ENCODE data around the gene ZNF587B. TPM values are rescaled to one million over a fixed set of nuclear protein-coding genes. Genes with fewer than 3 reads are reported as not detected.
"Not testable (repeated sequence)": the region's sequence is repeated elsewhere in the genome, so short reads cannot be mapped to it uniquely, and the experiment has no call there.

ZNF587B gene
- total and polyA plus RNA-seq, 12 donors: 1.3 to 8.1 (median 7.1) TPM

GRCh38 chr19:57850553-57851017, 20.5 kb downstream of the ZNF587B start:
- H3K4me1 ChIP-seq: peaks cover 5 to 23% (median 11%) of the 10 kb centered on the region in 9 donors
- H3K36me3 ChIP-seq: peaks cover 0 to 28% (median 7%) of the 10 kb centered on the region in 9 donors
- peak in 1 of 2 donors; percentile 11 for DNase-seq
- H3K4me3 ChIP-seq: peak overlapping the region; percentile 68 to 88 (median 82)
- peak overlapping the region in 6 of 10 donors; percentile 60 to 89 (median 71) for H3K27ac ChIP-seq
- ATAC-seq: peak in 3 of 8 donors; percentile 3 to 7 (median 6)
- WGBS, 2 donors: 17 to 25% methylated on average over 11 of the region's 11 CpGs
- H3K9me3 ChIP-seq: peaks cover 0 to 6% (median 0%) of the 10 kb centered on the region in 11 donors
- no peak for TF ChIP-seq CTCF (IDR thresholded peaks at IDR 0.05)
- no peaks in the 10 kb centered on the region for H3K27me3 ChIP-seq
- intact Hi-C loops (cut with DNase I): no loop called here

- H3K4me3 ChIP-seq; H3K27ac ChIP-seq; H3K27me3 ChIP-seq; DNase-seq; intact Hi-C loops (cut with DNase I); ATAC-seq: not testable (repeated sequence)
- H3K9me3 ChIP-seq: peaks cover 0 to 16% (median 0%) of the 10 kb centered on the region in 11 donors
- 82 to 94% methylated on average over 4 to 6 of the region's 6 CpGs for WGBS, 2 donors
- H3K4me1 ChIP-seq: peaks cover 5 to 23% (median 11%) of the 10 kb centered on the region in 9 donors
- peaks cover 0 to 42% (median 13%) of the 10 kb centered on the region in 9 donors for H3K36me3 ChIP-seq
Measured at GRCh38 chr19:57851812-57852603, 21.9 kb downstream of the ZNF587B start.

- peaks cover 5 to 23% (median 11%) of the 10 kb centered on the region in 9 donors for H3K4me1 ChIP-seq
- H3K4me3 ChIP-seq; H3K27me3 ChIP-seq; DNase-seq; intact Hi-C loops (cut with DNase I); H3K27ac ChIP-seq; ATAC-seq: not testable (repeated sequence)
- 73 to 85% methylated on average over 2 of the region's 2 CpGs for WGBS, 2 donors
- peaks cover 0 to 24% (median 0%) of the 10 kb centered on the region in 11 donors for H3K9me3 ChIP-seq
- H3K36me3 ChIP-seq: peaks cover 0 to 62% (median 27%) of the 10 kb centered on the region in 9 donors
Measured at GRCh38 chr19:57854117-57854516, 24.0 kb downstream of the ZNF587B start.

- Histone ChIP-seq H3K9me3 (peaks cover 0 to 92% (median 19%) of the 10 kb centered on the region in 11 donors), H3K36me3 (peaks cover 13 to 99% (median 90%) of the 10 kb centered on the region in 9 donors)
- H3K27ac ChIP-seq; H3K4me3 ChIP-seq; ATAC-seq; intact Hi-C loops (cut with DNase I); DNase-seq; H3K4me1 ChIP-seq; H3K27me3 ChIP-seq: not testable (repeated sequence)
- 80 to 86% methylated on average over 3 of the region's 3 CpGs for WGBS, 2 donors
Measured at GRCh38 chr19:57862351-57862750, 32.3 kb downstream of the ZNF587B start.

- H3K36me3 ChIP-seq: peaks cover 0 to 88% (median 57%) of the 10 kb centered on the region in 9 donors
Measured at GRCh38 chr19:57867868-57868492, 37.9 kb downstream of the ZNF587B start.

GRCh38 chr19:57869655-57870054, 39.6 kb downstream of the ZNF587B start:
- intact Hi-C loops (cut with DNase I): not testable (repeated sequence)

More at GRCh38 chr19:57867868-57868492, 37.9 kb downstream of the ZNF587B start:
- Histone ChIP-seq H3K9me3 (peaks cover 0 to 98% (median 45%) of the 10 kb centered on the region in 11 donors), H3K27ac (no peak overlapping the region), H3K4me3 (no peak overlapping the region), H3K27me3 (no peaks in the 10 kb centered on the region), H3K4me1 (no peaks in the 10 kb centered on the region)
- WGBS, 2 donors: 90 to 94% methylated on average over 7 of the region's 7 CpGs
- intact Hi-C loops (cut with DNase I): no loop called here
- no peak for TF ChIP-seq CTCF (IDR thresholded peaks at IDR 0.05)
- no peak for DNase-seq
- ATAC-seq: peak in 2 of 8 donors; percentile 15 to 16

More at GRCh38 chr19:57869655-57870054, 39.6 kb downstream of the ZNF587B start:
- ATAC-seq: peak in 2 of 8 donors; percentile 29 to 56
- WGBS, 2 donors: 76 to 83% methylated on average over 6 of the region's 6 CpGs
- Histone ChIP-seq H3K36me3 (peaks cover 0 to 88% (median 54%) of the 10 kb centered on the region in 9 donors), H3K9me3 (peaks cover 0 to 100% (median 60%) of the 10 kb centered on the region in 11 donors)
- not testable (repeated sequence) for H3K27ac ChIP-seq, H3K4me3 ChIP-seq, DNase-seq, H3K27me3 ChIP-seq, H3K4me1 ChIP-seq

All from heart right ventricle (tissue), 16 donors.